Mucosa of stomach (tissue), 1 donor: ENCODE data around the gene CDC42BPB.

Source experiments
- H3K27me3 ChIP-seq: one replicate; pipeline ENCODE4 v1.7.0; 2013; ENCODE audit warnings: mild to moderate bottlenecking, low read length; ENCODE audit not compliant: control insufficient read depth, insufficient read depth
- H3K36me3 ChIP-seq: one replicate; pipeline ENCODE4 v1.7.0; 2013; ENCODE audit warnings: low read length; ENCODE audit not compliant: control insufficient read depth, insufficient read depth
- H3K4me1 ChIP-seq: one replicate; pipeline ENCODE4 v1.7.0; 2013; ENCODE audit warnings: mild to moderate bottlenecking, low read length; ENCODE audit not compliant: control insufficient read depth, insufficient read depth
- H3K4me3 ChIP-seq: one replicate; pipeline ENCODE4 v1.7.0; 2013; ENCODE audit warnings: low read length
- H3K9ac ChIP-seq: one replicate; pipeline ENCODE4 v1.7.0; 2013; ENCODE audit warnings: mild to moderate bottlenecking, low read length, moderate library complexity
- H3K9me3 ChIP-seq: one replicate; pipeline ENCODE4 v1.7.0; 2013; ENCODE audit warnings: mild to moderate bottlenecking, low read length, moderate library complexity; ENCODE audit not compliant: control insufficient read depth
- donor health status: Pancreatic carcinoma.

The CDC42BPB gene

DNA sequence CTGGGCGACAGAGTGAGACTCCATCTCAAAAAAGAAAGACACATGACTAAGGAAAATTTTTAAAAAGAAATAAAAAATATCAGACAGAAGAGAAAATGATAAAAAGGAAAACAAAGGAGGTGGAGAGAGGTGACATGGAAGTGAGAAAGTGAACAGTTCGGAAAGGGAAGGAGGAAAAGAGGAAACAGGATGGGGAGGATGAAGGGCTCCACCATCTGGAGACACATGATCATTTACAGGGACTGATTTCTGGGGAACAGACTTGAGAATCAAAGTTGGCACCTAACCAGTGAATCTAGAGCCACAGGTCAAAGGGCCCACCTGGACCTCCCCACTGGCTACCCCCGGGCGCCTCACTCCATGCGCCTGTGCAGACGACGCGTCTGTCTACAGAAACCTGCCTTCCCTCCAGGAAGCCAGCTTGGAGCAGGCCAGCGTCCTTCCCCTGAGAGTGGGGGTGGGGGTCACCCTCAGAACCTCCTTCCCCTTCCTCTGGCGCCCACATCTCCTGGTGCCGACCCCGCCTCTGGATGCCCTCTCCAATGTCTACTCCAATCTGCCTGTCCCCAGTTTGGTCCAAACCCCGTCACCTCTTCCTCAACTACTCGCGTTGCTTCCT, 74.4 kb downstream of the CDC42BPB start:
- H3K9ac ChIP-seq: no peak overlapping the region
- peaks cover 6% of the 10 kb centered on the region for H3K4me1 ChIP-seq
- H3K27me3 ChIP-seq: no peaks in the 10 kb centered on the region
- H3K36me3 ChIP-seq: peaks cover 4% of the 10 kb centered on the region
- H3K4me3 ChIP-seq: no peak overlapping the region
- H3K9me3 ChIP-seq: no peaks in the 10 kb centered on the region

- H3K9ac ChIP-seq: no peak overlapping the region
- peaks cover 13% of the 10 kb centered on the region for H3K36me3 ChIP-seq
Measured at GRCh38 chr14:102980409-102980810, 76.9 kb downstream of the CDC42BPB start.

DNA sequence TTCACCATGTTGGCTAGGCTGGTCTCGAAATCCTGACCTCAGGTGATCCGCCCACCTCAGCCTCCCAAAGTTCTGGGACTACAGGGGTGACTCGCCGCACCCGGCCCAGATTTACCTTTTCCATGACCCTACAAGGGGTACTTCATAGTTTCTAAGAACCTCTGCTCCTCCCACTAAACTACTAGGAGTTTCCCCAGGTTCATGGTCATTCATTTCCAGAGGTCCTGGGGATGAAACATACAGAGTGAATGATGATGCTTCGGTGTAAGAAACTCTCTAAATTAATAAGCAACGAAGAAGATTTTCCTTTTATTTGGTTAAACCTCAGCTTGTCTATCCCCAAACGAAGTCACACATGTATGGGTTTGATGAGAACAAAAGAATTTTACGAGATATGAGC, 77.9 kb downstream of the CDC42BPB start:
- Histone ChIP-seq H3K9ac (no peak overlapping the region), H3K36me3 (peaks cover 13% of the 10 kb centered on the region), H3K27me3 (no peaks in the 10 kb centered on the region), H3K4me1 (no peaks in the 10 kb centered on the region), H3K4me3 (no peak overlapping the region), H3K9me3 (no peaks in the 10 kb centered on the region)

More at GRCh38 chr14:102980409-102980810, 76.9 kb downstream of the CDC42BPB start:
- Histone ChIP-seq H3K4me3 (no peak overlapping the region), H3K9me3 (no peaks in the 10 kb centered on the region), H3K27me3 (no peaks in the 10 kb centered on the region), H3K4me1 (no peaks in the 10 kb centered on the region)

DNA sequence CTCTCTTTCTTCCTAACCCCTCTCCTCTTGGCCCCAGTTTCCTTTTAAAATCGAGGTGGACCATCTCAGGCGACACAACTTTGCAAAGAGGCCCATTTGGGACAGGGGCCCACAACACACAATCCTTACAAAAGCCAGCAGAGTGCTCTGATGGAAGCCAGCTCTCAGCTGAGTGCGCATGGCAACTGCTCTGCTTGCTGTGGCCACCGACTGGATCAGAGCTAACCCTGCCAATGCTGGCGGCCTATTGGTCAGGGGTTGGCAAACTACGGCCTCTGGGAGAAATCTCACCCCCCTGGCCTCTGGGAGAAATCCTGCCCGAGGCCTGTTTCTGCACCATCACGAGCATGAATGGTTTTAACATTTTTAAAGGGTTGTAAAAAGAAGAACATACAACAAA, 79.9 kb downstream of the CDC42BPB start:
- Histone ChIP-seq H3K4me3 (no peak overlapping the region), H3K4me1 (no peaks in the 10 kb centered on the region), H3K9me3 (no peaks in the 10 kb centered on the region), H3K9ac (no peak overlapping the region), H3K36me3 (peaks cover 13% of the 10 kb centered on the region), H3K27me3 (no peaks in the 10 kb centered on the region)

GRCh38 chr14:102975662-102976061, 81.7 kb downstream of the CDC42BPB start:
- Histone ChIP-seq H3K36me3 (peaks cover 11% of the 10 kb centered on the region), H3K4me1 (no peaks in the 10 kb centered on the region), H3K9me3 (no peaks in the 10 kb centered on the region), H3K27me3 (no peaks in the 10 kb centered on the region), H3K9ac (no peak overlapping the region), H3K4me3 (no peak overlapping the region)

GRCh38 chr14:102973706-102974285, 83.6 kb downstream of the CDC42BPB start:
- no peaks in the 10 kb centered on the region for H3K27me3 ChIP-seq
- no peak overlapping the region for H3K4me3 ChIP-seq
- peaks cover 23% of the 10 kb centered on the region for H3K36me3 ChIP-seq
- H3K4me1 ChIP-seq: no peaks in the 10 kb centered on the region
- H3K9me3 ChIP-seq: no peaks in the 10 kb centered on the region
- no peak overlapping the region for H3K9ac ChIP-seq

DNA sequence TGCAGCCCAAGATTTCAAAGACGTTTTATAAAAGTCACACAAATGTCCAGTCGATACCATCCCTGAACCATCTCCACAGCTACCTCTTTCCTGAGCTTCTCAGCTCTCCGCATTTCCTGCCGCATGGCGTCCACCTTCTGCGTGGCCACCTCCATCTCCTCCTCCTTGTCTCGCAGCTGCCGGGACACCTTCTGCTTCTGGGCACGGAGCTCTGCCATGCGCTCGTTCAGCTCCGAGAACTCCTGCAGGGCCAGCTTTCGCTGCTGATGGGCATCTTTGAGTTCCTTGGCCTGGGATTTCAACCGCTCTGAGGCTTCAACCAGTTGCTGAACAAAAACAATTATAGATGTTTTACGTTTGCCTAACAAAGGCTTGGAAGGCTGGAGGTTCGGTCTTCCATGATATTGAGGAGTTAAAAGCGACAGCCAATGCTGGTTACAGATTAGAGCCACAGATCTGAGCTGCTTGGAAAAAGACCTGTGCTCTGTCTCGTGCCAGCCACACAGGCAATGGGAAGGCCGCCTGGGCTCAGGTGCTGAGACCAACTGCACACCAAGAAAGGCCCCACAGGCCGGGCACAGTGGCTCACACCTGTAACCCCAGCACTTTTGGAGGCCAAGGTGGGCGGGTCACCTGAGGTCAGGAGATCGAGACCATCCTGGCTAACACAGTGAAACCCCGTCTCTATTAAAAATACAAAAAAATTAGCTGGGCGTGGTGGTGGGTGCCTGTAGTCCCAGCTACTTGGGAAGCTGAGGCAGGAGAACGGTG, 85.3 kb downstream of the CDC42BPB start:
- no peak overlapping the region for H3K9ac ChIP-seq
- H3K36me3 ChIP-seq: peaks cover 23% of the 10 kb centered on the region
- H3K4me3 ChIP-seq: no peak overlapping the region
- no peaks in the 10 kb centered on the region for H3K9me3 ChIP-seq
- H3K4me1 ChIP-seq: no peaks in the 10 kb centered on the region
- no peaks in the 10 kb centered on the region for H3K27me3 ChIP-seq

DNA sequence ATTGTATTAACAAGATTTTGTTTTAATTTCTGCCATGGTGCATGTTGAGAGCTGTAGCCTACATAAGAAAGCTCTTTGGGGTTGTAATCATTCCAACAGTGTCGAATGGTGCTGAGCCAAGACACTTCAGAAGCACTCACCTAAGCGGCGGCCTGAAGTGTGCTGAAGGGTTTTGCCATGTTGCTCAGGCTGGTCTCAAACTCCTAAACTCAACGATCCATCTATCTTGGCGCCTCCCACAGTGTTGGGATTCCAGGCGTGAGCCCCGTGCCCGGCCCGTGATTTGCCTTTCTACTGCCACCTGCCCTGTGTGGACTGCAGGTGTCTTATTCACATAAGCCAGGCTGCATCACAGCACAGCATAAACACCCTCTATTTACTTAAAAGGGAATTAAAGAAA, 86.0 kb downstream of the CDC42BPB start:
- no peaks in the 10 kb centered on the region for H3K4me1 ChIP-seq
- peaks cover 18% of the 10 kb centered on the region for H3K36me3 ChIP-seq
- no peak overlapping the region for H3K4me3 ChIP-seq
- no peaks in the 10 kb centered on the region for H3K27me3 ChIP-seq
- no peaks in the 10 kb centered on the region for H3K9me3 ChIP-seq
- H3K9ac ChIP-seq: no peak overlapping the region

- H3K9ac ChIP-seq: no peak overlapping the region
- H3K4me3 ChIP-seq: no peak overlapping the region
- no peaks in the 10 kb centered on the region for H3K4me1 ChIP-seq
- H3K36me3 ChIP-seq: peaks cover 14% of the 10 kb centered on the region
- no peaks in the 10 kb centered on the region for H3K9me3 ChIP-seq
- no peaks in the 10 kb centered on the region for H3K27me3 ChIP-seq
Measured at GRCh38 chr14:102970496-102970895, 86.9 kb downstream of the CDC42BPB start.

GRCh38 chr14:102969901-102970300, 87.4 kb downstream of the CDC42BPB start:
- no peaks in the 10 kb centered on the region for H3K9me3 ChIP-seq
- no peak overlapping the region for H3K4me3 ChIP-seq

GRCh38 chr14:102969060-102969791, 88.1 kb downstream of the CDC42BPB start:
- H3K9ac ChIP-seq: no peak overlapping the region
- H3K4me1 ChIP-seq: no peaks in the 10 kb centered on the region
- H3K36me3 ChIP-seq: peaks cover 16% of the 10 kb centered on the region
- no peaks in the 10 kb centered on the region for H3K27me3 ChIP-seq
- H3K9me3 ChIP-seq: no peaks in the 10 kb centered on the region
- no peak overlapping the region for H3K4me3 ChIP-seq

More at GRCh38 chr14:102969901-102970300, 87.4 kb downstream of the CDC42BPB start:
- H3K27me3 ChIP-seq: no peaks in the 10 kb centered on the region
- no peaks in the 10 kb centered on the region for H3K4me1 ChIP-seq
- H3K36me3 ChIP-seq: peaks cover 14% of the 10 kb centered on the region
- H3K9ac ChIP-seq: no peak overlapping the region

GRCh38 chr14:102968306-102968705, 89.0 kb downstream of the CDC42BPB start:
- no peaks in the 10 kb centered on the region for H3K9me3 ChIP-seq
- H3K36me3 ChIP-seq: peaks cover 21% of the 10 kb centered on the region
- no peaks in the 10 kb centered on the region for H3K27me3 ChIP-seq

More at GRCh38 chr14:102968306-102968705, 89.0 kb downstream of the CDC42BPB start:
- Histone ChIP-seq H3K4me3 (no peak overlapping the region), H3K9ac (no peak overlapping the region), H3K4me1 (no peaks in the 10 kb centered on the region)
